GM19043 (cell line): Measurements from ENCODE around the gene SLC2A6.

Experiments
- ATAC-seq: cut with Tn5 transposase; IDR thresholded peaks from one replicate; pipeline ENCODE4 v1.9.1; 2021; ENCODE audit warnings: low read depth; ENCODE audit not compliant: unreplicated experiment

SLC2A6 gene

DNA sequence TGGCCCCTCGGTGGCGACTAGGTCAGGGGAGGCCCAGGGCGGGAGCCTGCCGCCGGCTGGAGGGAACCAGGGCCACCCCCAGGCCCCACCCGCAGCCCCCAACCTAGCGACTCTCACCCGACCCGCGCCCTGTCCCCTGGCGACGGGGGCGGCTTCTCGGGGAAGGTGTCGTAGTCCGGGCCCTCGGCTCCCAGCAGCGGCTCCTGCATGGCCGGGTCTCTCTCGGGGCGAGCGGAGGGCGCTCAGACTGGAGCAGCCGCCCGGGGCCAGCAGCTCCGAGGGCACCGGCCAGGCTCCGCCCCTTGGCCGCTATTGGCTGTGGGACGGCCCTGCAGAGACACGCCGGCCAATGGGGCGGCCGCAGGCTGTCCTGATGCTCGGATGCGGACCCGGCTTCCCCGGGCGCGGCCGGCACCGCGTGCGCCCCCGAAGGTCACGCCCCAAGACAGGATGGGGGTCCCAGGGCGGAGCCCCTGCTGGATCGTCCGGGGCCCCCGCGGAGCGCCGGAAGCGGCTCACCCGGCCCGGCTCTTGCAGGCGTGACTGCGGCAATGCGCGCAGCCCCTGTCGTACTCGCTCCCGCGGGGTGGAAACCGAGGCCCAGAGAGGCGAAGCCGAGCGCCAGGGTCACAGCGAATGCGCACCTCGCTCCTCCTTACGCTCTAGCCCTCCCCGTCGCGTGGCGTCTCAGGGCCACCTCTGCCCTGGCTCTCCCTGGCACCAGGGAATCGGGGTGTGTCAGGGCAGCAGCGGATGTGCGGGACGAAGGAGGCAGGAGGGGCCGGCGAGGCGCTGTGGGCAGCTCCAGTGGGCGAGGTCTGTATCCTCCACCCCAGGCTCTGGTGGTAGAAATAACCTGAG is at the start of gene SLC2A6:
Gene SLC2A6, minus strand, starts transcription at position 249 of the 861 bp plus-strand sequence. Its CDS starts 40 bp downstream, at position 209.
- ATAC-seq = peak; percentile 88

DNA sequence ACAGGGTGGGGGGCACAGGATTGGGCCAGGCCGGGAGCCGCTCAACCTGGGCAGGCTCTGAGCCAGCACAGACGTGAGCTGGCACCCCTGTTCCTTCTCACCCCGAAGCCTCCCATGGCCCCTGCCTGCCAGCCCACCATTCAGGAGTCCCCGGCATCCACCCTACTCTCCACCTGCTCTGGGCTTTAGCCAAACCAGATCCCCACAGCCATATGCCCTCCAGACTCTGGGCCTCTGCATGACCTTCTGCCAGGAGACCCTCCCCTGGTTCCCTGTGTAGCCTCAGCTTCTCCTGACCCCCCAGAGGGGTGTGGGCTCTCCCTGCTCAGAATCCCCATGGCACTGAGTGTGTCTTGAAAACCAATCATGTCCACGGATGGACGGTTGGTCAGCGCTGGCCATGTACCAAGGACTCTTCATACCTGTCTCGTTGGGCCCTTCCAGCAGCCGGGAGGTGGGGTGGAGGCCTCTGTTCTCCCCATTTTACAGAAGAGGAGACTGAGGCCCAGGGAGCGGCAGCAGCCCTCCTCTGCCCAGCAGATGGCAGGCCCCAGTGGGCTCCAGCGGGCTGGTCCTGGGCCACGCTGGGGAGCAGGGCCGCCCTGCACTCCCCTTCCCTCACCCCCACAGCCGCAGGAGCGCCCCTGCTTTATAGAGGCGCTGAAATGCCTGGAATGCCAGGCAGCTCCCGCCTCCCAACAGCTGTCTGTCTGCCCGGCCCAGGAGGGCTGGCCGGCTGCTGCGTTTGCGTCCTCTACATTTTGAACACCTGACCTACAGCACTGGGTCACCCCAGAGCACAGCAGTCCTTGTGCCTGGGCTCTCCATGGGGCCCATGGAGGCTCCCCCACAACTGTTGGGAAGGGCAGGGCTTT is 49.3 kb upstream of the SLC2A6 start:
- no peak for ATAC-seq

DNA sequence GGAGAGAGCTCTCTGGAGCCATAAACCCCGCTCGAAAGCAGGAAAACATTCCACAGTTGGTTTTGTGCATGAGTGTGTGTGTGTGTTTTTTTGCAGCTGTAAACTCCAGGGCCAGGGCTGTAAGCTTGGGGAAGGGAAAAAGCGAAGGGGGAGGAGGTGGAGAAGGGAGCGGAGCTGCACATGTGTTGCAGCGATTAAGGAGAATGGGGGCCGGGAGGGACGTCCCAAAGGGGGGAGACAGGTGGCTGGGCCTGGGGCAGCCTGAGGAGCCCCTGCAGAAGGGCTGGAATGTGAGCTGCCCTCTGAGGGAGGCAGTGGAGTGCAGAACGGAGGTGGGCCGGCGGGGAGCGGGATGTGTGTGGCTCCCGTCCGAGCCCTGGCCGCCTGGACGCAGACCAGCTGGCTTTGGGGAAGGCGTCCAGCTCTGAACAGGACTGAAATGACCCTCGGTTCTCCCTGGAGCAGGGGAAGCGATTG is 48.6 kb upstream of the SLC2A6 start:
- no peak for ATAC-seq

GRCh38 chr9:133526721-133527321 is 47.9 kb upstream of the SLC2A6 start:
- ATAC-seq = no peak

GRCh38 chr9:133525677-133526076 is 46.8 kb upstream of the SLC2A6 start:
- no peak for ATAC-seq

- no peak for ATAC-seq
Observed at GRCh38 chr9:133524679-133525228, 45.9 kb upstream of the SLC2A6 start, which contains the start of gene MYMK. Gene MYMK, minus strand, starts transcription at chr9:133524959. Its CDS starts 115 bp downstream, at chr9:133524844.

DNA sequence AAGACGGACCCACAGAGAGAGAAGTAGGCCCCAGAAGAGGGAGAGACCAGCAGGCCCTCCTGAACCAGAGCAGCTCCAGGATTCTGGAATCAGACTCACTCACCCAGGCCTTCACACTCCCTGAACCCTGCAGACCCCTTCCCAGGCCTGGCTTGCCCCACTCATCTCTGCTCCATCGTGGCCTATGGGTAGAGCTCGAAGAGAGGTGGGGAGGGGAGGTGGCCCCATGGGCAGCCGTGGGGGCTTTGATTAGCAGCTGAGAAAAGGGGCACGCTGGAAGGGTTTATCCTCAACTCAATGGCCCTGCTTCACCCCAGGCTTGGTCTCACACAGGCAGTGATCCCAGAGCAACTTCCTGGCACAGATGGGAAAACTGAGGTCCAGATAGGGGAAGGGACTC is 45.2 kb upstream of the SLC2A6 start:
- ATAC-seq = no peak

GRCh38 chr9:133523106-133523505 is 44.2 kb upstream of the SLC2A6 start:
- ATAC-seq = no peak

DNA sequence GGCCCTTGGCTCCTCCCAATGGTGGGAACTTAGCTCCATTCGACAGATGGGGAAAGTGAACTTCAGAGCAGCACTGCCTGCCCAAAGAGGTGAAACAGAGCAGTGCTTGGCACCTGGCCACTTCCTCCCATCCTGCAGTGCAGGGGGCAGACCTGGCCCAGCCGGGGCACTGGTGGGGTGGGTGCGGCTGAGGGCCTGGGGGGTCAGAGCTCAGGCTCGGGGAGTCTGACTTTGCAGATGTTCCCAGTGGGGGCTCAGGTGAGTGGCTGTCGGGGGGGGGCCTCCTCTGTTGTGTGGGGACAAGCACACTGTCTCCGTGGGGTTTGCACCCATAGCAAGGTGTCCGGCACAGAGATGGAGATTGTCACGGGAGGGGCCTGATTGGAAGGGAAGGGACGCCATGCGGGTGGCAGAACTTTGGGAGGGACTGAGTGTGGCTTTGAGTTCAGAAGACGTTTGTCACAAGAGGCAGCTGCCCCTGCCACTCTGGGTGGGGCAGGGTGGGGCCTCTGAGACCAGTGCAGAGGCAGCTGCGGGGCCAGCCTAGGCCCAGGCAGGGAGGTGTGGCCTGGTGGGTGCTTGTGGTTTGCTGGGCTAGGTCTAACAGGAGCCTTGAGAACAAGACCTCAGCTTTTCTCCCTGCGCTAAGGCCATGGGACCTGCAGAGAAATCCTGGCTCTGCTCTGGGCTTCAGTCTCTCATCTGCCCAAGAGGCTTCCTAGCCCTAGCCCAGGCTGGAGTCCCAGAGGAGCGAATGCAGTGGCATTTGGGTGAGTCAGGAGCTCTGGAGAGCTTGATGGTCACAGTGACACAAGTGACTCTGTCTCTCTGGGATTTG is 43.4 kb upstream of the SLC2A6 start:
- ATAC-seq = no peak

DNA sequence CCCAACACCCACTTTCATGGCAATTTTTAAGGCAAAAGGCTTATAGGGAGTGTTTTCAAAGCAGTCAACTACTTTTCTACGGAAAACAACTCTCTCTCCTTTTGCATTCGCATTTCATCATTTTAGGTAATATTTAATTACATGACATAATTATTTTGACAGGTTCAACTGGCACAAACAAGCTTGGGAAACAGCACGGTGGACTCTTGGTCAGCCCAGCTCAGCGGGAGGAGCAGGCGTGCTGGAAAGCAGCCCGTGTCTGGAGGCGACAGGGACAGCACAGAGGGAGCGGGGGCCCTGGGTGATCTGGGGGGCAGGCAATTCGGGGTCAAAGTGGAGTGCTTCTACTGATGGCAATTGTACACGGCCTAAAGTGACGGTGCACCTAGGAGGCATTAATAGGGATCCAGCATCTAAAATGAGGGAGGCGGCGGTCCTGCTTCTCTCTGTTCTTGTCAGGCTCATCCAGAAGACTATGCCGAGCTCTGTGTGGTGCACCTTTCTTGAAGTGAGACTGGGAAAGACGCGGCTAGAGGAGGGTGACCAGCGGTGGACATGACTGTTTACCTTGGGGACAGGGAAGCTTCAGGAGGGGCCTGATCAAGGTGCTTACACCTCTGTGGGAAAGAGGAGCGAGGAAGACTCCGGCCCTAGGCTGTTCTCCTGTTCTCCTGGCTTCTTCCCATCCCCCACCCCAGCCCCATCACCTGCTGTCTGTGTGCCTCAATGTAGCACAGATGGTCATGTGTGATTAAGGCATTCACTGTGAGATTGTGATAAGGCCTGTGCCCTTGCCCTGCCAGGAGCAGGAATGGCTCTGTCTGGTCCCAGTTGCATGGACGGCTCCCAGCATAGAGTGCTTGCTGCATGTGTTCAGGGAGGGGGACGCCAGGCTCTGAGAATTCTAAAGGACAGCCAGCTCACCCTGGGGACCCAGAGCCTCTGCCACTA is 42.5 kb upstream of the SLC2A6 start:
- ATAC-seq = no peak

DNA sequence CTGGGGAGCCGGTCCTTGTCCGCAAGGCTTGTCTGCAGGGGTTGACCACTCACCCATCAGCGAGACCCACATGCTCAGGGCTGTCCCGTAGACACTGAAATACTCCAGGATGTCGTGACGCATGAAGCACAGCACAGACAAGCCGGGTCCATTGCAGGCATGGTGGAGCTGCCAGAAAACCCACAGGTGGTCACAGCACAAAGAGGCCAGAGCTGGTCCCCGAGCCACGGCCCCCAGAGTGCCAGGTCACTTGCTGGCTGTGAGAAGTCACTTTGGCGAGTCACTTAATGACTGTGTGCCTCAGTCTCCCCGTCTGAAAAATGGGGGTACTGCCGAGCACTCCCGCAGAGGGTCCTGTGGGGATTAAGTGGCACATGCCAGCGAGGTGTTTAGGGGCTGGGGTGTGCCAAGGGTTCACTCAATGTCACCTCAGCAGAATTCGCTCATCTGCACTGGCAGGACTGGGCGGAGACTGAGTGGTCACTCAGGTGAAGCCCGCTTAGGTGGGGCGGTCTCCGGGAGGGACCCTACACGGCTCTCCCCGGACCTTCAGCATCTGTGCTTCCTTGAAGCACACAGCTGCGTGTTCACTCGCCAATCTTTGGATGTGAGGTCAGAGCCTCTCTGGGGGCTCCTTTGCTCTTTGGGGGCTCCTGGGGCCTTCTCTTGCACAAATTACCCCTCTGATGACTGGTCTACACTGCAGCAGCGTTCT is 41.4 kb upstream of the SLC2A6 start:
- no peak for ATAC-seq

- ATAC-seq = no peak
Observed at GRCh38 chr9:133519693-133520092, 40.8 kb upstream of the SLC2A6 start.

DNA sequence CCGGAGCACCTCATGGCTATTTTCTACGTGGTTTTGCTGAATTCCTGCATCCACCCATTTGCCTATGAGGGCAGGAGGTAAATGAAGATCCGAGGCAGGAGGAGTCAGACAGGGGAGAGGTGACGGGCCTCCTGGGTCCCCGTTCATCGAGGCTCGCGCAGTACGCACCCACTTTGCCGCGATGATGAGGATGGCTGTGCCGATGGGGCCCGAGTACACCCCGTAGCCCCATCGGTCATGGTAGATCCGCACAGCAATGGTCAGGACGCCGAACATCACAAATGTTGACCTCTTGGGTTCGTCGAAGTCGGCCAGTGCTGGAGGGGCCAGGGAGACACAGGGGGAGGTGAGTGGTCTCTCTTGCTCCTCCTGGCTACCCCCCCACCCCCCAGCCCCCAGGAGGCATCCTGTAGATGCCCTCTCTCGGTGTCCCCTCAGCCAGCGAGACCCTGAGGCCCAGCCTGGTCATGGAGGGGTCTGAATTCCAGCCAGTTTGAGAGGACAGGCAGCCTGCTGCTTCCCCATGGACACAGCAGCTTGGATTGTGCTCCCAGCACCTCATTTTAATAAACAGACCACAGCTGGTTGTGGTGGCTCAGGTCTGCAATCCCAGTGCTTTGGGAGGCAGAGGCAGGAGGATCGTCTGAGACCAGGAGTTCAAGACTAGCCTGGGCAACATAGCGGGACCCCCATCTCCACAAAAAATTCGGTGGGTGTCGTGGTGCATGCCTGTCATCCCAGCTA is 40.0 kb upstream of the SLC2A6 start:
- ATAC-seq = no peak

DNA sequence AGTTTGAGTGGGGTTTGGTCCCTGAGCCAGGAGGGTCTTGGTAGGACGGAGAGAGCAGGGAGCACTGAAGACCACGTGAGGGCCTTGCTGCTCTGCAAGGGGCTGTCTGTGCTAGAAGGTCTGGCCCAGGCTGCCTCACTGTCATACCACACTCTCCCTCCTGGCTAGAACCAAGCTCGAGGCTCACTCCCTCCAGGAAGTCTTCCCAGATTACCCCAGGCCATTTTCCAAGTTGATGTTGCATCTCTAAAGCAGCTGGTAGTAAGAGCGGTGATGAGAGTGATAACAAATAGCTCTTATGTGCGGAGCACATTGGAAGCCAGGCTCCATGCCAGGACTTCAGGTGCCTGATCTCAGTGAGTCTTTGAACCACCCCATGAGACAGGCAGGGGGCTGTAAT is 39.3 kb upstream of the SLC2A6 start:
- no peak for ATAC-seq

- ATAC-seq = no peak
Observed at GRCh38 chr9:133517711-133518110, 38.8 kb upstream of the SLC2A6 start.

GRCh38 chr9:133516961-133517350 is 38.1 kb upstream of the SLC2A6 start:
- no peak for ATAC-seq

GRCh38 chr9:133516256-133516960 is 37.5 kb upstream of the SLC2A6 start:
- no peak for ATAC-seq
